Esophagus mucosa (tissue), 1 donor: ENCODE results near the gene ZBTB14. TPM values are rescaled to one million over a fixed set of nuclear protein-coding genes. Genes with fewer than 3 reads are reported as not detected.

Experiments
- ATAC-seq: fragments of 200-7000 bp; cut with Tn5 transposase; one replicate; pipeline ENCODE4 v1.9.1; 2020
- total RNA-seq: library from RNA; stranded (reverse); gene quantifications from one replicate; pipeline ENCODE4 v1.2.4, GENCODE V29; 2023
- donor health status: DM: yes; HTN: yes; CAD: no.

The ZBTB14 gene
- 7.1 TPM for total RNA-seq

DNA sequence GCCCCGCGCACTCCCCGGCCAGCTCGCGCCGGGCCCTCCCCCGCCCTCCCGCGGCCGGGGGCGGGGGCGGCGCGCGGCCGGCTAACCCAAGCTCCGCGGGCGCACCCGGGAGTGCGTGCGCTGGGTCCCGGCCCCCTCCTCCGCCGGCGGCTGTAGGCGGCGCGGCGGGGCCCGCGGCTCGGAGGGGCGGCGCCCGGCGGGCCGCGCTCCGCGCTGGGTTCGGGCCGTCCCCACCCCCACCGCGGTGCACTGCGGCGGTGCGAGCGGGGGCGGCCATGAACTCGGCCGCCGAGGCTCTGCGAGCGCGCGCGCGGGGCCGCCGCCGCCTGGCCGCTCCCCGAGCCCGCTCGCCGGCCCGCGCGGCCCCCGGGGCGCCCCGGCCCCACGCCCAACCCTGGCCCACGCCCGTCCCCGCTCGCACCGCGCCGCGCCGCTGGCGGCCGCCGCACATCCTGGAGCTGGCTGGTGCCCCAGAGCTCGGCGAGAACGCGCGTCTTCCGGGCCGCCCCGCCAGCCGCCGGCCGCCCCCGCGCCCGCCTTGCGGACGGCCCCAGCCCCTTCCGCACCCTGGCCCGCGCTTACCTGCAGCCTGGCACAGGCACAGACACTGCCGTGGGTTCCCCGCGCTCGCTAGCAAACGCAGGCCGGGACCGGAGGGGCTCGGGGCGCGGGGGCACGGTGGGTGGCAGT, at the start of gene ZBTB14:
ZBTB14 (minus strand) TSS at position 496 of the 690 bp plus-strand sequence. CDS start 2,480 bp downstream, outside the sequence.
- peak; percentile 40 for ATAC-seq

- no peak for ATAC-seq
Observed at GRCh38 chr18:5339202-5339834, 43.8 kb upstream of the ZBTB14 start.

GRCh38 chr18:5334456-5335075, 39.0 kb upstream of the ZBTB14 start:
- ATAC-seq, result no peak

DNA sequence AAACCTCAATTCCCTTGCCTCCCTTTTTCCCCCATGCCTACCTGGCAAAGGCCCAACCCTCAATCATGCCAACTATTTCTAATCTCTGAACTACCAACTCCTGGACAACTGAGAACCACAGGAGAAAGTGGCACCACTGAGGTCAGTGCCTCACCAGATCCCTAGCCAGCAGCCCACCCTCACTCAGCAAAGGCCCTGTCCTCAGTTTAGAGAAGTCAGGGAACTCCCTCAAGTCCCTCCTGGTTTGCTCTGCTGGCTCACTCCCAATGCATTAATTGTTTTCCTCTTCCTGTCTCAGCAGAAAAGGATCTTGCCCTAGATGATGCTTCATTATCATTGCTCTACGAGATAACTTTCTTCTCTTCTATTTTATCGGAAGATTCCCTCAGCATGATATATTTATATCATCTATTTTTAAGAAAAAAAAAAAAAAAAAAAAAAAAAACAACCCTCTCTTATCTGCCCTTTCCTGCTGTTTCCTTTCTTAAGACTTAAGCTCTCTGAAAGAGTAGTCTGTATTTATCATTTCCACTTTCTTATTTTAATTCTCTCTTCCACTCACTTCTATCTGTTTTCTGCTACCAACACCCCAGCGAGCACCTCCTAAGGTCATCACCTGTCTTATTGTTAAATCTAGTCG, 22.7 kb upstream of the ZBTB14 start:
- ATAC-seq, result no peak

DNA sequence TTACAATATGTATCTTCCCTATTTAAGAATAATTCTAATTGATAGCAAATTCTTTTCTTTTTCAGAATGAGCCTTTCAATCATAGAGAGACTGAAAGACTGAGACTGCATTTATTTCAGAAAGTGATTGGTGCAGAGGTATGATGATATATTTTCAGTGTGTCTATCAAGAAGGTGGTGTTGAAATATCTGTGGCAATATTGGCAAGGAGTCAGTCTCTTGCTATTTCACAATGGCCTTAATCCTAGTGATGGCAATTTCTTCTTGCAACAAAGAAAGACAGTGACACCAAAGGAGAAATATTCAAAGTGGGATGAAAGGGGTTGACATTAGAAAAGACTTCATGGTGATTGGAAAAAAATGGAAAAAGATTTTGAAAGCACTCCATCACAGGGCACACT, 21.7 kb upstream of the ZBTB14 start:
- no peak for ATAC-seq

GRCh38 chr18:5315838-5316237, 20.3 kb upstream of the ZBTB14 start:
- no peak for ATAC-seq

- no peak for ATAC-seq
Observed at GRCh38 chr18:5311301-5311989, 15.9 kb upstream of the ZBTB14 start.

DNA sequence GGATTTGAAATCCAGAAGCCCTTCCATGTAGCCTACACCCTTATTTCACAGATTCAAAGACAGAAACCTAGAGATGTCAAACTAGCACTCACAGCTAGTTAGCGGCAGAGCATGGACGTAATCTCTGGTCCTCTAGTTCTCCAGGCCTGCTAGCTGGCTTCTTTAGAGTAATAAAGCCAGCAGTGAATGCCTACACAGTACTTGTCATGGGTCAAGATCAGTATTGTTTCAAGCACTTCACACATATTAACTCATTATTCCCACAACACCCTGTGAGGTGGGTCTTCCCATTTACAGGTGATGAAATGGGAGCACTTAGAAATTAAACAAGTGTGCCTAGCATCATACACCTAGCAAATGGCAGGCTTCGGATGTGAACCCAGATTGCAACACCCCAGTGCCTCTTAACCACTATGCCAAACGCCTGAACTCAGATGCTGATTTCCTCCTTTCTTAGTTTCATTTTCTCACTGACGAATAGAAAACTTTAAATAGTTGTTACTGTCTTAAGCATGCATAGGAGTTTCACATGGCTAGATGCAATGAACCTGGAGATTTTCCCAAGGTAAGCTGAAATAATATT, 14.5 kb upstream of the ZBTB14 start:
- ATAC-seq, result no peak

DNA sequence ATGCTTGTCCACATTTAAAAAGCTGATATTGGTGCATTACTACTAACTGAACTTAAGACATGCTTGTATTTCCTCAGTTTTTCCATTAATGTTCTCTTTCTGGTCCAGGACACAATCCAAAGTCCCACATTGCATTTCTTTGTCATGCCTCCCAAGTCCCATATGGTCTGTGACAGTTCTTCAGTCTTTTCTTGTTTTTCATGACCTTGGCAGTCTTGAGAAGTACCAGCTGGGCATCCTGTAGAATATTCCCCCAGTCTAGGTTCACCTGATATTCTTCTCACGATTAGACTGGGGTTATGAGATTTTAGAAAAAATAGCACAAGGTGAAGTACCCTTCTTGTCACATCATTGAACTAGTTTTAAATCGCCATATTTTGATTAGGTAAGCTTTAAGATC, 10.3 kb upstream of the ZBTB14 start:
- ATAC-seq, result no peak

- ATAC-seq, result no peak
Observed at GRCh38 chr18:5304232-5304631, 8.7 kb upstream of the ZBTB14 start.

- no peak for ATAC-seq
Observed at GRCh38 chr18:5303636-5304035, 8.1 kb upstream of the ZBTB14 start.

DNA sequence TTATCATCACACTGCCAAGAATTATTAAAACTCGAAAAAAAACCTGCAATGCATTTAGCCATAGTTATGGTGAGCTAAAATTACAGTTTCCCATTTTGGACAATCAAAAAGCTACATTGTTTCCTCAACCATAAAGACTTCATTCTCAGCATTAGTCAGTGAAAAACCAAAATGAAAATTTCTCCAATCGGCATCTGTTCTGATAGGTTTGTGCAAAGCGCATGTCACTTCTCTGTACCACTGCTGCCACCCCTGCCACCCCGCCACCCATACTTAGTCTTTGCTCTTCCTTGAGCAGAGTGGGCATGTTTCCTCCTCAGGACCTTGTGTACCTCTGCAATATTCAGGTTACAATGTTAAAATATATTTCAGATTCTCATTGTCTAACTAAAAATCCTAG, 7.1 kb upstream of the ZBTB14 start:
- ATAC-seq, result no peak

DNA sequence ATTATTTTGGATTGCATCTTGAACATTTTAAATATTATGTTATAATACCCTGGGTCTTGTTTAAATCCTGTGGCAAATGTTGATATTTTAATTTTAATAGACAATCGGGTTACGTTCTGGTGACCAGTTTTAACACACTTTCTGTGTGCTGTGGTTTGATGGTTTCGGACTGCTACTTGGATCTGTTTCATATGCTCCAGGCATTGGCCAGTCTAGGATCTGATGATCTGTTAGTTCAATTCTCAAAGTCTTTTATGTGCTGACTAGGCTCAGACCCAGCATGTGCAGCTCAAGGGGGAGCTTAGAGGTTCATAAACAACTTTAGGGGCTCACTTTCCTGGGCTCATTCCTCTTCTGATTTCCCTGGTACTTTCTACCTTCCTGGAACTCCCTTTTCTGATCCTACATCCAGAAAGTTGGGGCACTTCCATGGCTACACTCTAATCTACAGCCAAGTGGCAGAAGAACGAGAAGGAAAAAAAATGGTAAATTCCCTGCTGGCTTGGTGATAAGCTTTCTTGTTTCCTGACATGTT, 5.0 kb upstream of the ZBTB14 start:
- ATAC-seq, result no peak

GRCh38 chr18:5298156-5298852, 2.8 kb upstream of the ZBTB14 start:
- no peak for ATAC-seq

- no peak for ATAC-seq
Observed at GRCh38 chr18:5297597-5297996, 2.1 kb upstream of the ZBTB14 start.

- ATAC-seq, result peak; percentile 48
Observed at GRCh38 chr18:5296706-5297320, 1.3 kb upstream of the ZBTB14 start.

DNA sequence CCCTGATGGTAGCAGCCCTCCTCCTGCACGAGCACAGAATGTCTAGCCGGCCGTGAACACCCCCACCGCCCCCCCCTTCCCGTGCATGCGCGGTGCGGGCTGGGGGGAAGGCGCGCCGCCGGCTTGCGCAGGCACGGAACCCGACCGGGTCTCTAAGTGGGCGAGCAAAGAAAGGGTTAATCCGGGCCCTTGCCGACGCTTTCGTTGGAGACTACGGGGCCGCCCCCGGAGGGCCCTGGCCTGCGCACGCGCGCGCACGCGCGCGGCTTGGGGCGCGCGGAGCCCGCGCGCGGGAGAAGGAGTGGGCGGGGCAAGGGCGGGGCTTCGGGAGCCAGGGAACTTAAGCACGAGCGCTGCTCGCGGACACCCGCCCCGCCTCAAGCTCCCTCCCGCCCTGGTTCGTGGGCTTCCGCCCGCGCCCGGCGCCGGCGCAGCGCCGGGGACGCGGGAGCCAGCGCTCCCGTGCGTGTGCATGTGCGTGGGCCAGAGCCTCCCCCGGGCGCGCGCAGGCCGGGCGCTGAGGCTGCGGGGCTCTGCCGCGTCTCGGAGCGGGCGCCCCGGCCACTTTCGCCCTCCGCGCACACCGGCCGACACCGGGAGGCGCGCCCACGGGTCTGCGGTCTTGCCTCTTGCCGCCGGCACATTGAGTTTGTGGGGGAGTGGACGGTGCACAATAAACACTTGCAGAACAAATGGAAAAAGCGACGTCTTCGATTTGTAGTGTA, 617 bp upstream of the ZBTB14 start:
- ATAC-seq, result peak; percentile 93

GRCh38 chr18:5294457-5295230, 882 bp downstream of the ZBTB14 start:
- no peak for ATAC-seq

GRCh38 chr18:5294113-5294456, 1.4 kb downstream of the ZBTB14 start:
- ATAC-seq, result no peak

GRCh38 chr18:5288517-5288935, 7.0 kb downstream of the ZBTB14 start:
- ATAC-seq, result no peak
